Activated CD8-positive, alpha-beta memory T cell treated with anti-CD3 and anti-CD28 coated beads, Interleukin-2, amount 50 U/mL, for 4 hours (primary cell): Measurements from ENCODE around the gene ETV3L.

Experiments
- DNase-seq: peaks from one replicate; pipeline ENCODE4 v3.0.0-alpha.2; 2020

ETV3L gene

DNA sequence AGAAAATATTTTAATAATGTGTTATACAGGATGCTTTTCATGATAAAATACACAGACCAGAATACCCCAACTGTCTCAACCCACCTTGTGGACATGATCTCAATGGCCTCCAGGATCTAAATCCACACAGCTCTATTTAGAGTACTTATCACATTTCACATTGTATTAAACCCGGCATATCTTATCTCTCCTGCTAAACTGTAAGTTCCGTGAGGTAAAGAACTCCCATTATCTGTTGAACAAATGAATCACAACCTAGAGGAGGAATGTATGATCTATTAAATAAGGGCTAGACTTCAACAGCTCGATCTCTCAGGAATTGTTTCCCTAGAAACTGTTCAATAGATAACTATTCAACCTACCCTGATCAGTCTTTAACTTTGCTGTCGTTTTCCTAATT lies 31.7 kb upstream of the ETV3L start:
- DNase-seq, result no peak

DNA sequence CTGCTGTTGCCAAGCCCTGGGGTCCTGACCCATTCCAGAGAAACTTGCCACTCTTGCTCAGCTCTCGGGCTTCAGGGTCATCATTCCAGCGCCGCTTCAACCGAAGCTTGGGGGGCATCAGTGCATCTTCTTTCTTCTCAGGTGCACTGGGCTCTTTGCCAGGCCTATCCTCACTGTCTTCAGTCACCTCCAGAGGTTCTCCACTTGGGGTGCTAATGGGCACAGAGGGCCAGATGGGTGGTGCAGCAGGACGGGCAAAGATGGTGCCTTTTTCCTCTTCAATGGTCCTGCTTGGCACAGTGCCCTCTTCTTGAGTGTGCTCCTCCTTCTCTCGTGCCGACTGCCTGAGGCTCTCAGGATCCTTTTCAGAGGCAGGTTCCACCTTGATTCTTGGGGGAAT lies 25.2 kb upstream of the ETV3L start:
- no peak for DNase-seq

DNA sequence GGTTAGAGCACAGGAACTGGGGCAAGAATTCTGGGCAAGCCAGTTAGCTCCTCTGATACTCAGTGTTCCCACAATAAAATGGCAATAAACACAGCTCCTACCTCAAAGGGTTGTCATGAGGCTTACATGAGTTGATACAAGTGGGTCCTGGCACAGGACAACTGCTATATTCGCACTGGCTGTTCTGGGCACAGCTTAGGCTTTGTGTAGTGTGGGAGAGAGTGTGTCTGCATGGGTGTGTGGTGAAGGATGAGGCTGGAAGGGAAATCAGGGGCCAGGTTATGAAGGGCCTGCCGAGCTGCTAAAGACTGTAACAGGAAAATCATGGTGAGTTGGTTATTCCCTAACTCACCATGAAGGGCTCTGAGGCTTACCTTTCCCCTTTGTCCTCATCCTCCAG lies 19.8 kb upstream of the ETV3L start:
- no peak for DNase-seq

DNA sequence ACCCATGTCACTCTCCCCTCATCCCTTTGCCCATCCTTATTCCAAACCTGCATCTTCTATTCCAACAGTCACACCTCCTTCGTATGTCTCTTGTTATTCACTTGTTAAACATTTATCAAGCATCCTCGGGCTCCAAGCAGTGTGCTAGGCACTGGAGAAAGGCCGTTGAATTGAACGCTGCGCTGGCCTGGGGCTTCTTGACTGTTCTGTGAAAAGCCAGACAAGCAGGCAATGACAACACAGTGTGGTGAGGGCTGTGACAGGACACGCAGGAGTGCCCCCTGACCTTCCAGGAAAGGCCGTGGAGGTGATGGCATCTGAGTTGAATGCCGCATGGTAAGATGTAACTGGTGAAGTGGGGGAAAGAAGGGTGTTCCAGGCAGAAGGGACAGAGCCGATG lies 19.4 kb upstream of the ETV3L start:
- DNase-seq, result no peak

DNA sequence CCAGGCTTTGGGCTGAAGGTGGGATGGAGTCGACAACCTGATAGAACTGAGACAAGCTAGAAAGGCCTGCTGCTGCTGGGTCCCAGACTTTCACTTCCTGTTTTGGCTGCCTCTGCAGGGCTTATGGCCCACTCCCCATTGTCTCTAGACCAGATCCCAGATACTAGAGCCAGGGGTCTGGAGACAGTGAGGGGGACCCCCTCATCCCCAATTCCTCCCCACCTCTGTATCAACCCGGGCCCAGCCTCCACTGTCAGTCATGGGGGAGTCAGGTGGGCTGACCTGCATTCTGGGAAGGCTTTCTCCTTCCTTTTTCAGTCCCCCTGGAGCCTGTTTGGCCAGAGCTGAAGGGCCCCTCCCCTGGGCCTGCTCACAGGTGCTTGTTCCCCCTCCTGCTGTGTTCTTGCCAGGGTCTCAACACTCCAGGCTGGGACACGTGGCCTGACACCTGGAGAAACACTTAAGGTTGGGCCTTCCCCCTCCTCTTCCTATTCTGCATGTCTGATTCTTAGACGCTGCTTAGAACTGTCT lies 18.0 kb upstream of the ETV3L start:
- DNase-seq, result no peak

DNA sequence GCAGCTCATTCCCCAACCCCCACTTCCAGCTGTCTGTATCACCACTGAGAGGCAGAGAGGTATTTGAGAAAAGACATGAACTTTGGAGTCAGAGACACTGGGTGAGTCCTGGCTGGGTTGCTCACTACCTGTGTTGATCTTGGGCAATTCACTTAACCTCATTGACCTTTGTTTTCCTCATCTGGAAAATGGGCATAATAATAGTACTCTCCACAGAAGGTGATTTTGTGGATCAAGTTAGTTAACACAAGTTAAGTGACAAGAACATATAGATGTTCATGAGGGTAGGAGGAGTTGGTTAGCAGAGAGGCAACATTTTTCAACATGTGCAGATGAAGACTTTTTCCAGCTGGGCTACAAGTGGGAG lies 17.1 kb upstream of the ETV3L start:
- no peak for DNase-seq

DNA sequence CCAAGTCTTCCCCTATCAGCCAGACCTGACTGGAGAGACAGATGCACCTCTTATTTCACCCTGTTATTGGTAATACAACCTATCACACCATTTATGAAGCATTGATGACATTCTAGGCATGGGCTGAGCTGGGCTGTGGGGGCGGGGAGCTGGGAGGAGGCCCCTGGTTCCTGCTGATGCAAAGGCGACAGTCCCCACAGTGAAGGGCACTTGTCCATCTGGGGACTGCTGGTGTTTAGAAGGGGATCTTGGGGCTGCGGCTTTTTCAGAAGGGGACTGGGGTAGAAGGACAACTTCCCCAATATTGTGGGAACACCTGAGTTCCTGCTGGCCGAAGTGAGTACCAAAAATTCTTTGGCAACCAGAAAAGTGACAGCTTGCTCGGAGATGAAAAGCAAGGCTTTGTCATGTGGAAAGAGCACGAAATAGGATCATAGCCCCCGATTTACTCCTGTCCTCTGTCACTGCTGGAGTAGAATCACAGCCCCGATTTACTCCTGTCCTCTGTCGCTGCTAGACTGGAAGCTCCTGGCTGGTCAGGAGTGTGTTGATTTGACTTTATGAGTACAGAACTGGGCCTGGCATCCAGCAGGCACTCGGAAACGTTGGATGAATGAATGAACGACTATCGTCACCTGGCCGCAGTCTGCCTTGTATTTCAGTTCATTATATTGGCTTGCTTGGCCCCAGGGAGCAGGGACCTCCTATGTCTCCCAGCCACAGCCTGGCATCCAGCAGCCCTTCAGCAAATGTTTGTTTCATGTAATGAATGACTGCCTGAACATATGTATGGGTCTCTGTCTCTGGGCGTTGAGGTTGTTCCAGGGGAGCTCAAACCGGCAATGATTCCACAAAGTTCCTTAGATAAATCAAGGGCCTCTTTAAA lies 16.5 kb upstream of the ETV3L start:
- no peak for DNase-seq

DNA sequence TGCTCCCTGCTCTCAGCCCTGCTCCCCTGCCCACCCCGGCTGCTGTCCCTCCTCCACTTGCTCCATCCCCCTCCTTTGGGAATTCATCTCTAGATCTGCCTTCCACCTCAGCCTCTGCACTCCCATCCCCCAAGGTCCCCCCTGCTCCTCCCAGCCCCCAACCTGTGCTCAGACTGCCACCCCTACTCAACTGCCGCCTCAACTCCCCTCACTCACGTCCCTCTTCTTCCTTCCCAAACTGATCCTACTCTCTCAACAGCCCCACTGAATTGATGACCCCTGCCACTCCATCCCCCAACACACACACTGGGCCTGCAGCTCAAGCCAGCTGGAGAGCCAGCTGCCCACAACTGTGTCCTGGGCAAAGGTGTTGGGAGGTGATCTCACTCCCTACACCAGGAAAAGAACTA lies 15.8 kb upstream of the ETV3L start:
- no peak for DNase-seq

DNA sequence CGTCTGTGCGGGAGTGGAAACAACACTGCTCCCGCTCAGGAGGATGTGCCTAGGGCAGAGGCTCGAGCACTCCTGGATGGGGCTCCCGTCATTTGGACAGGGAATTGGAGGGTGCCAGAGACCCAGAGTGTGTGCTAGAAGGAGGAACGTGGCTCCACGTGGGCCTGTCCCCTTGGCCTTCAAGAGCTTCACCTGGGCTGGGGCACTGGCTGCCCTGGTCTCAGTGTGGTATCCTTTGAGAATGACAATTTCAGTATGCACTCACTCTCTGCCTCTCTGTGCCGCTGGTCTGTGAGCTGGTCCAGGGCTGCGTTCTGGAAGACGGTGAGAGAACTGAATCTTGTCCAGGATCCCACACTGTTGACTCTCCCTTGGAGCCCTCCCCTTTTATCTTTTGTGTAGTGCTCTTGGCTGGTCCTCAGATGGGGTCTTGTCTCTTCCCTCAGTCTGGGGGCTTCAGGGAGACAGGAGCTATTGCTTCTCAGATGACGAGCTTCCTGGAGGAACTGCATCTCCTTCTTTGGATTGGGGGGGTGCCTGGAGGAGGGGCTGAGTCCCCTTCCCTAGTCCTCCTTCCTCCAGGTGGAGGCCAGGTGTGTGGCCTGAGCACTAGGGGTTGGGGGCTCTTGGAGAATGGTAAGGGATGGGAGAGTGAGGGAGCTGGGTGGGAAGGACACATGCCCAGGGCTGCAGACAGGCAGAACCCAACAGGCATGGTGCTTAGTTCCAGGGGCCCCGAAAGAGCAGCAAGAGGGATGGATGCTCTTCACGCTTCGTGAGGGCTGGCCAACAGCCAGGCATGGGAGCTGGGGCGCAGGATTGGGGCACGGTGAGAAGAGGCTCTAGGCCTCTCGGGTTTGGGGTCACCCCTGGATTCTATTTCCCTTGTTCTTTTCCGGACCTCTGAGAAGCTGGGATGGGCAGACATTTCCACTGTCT lies 14.8 kb upstream of the ETV3L start:
- no peak for DNase-seq

DNA sequence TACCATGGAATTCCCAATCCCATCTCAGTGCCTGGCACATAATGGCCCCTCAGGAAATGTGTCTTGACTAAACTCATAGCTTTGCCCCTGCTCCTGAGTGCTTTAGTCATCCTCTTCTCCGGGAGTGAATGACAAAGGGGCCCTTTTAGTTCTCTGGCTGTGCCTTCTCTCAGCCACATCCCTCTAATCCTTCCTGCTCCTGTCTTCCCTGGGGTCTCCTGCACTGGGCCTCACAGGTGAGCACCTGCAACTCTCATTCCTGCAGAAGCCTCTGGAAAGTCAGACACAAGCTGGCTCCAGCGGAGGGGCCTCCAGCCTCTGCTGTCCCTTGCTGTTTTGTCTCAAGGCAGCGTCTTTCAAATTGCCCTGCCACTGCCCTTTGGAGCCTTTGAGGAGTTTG lies 14.0 kb upstream of the ETV3L start:
- no peak for DNase-seq

DNA sequence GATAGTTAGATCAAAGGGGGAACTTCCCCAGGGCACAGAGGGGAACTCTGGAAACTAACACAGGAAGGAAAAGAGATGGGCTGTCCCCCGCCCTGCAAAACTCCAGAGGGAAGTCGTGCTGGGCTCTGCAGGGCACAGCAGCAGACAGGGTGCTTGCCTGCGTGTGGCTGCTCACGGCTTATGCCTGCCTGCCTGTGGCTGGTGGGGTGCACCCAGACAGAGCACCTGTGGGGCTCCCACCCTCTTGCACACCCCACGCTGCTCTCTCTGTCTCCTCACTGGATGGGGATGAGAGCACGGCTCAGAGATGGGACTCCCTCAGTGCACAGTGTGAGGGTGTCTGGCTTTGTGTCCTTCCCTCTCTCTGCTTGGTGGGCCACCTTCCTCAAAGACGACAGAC lies 13.5 kb upstream of the ETV3L start:
- DNase-seq, result no peak

DNA sequence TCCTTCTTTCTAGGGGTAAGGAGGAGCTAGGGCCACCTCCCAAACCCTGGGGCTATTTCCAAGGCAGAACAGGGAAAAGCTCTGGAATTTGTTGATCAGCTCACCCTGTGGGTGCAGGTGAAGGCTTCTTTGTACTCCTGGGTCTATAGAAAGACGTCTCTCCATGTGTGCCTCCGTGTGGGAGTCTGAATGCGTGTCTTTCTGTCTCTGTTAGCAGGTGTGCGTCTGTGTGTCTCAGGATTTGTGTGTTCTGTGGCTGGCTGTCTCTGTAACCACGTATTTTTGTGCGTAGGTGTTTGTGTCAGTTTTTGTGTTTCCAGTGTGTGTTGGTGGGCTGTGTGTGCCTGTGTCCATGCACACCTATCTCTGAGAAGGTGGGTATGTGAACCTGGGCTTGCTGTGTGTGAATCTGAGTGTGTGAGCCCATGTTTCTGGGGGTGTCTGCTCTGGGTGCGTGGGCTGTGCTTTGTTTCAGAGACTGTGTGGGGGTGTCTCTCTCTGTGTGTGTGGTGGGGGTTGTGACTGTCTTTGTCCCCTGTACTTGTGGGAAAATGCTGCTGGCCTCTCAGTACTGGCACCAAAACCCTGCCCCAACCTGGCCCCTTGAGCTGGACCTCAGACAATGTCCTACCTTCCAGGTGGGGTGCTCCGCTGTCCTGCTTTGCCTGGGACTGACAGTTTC lies 12.7 kb upstream of the ETV3L start:
- no peak for DNase-seq

DNA sequence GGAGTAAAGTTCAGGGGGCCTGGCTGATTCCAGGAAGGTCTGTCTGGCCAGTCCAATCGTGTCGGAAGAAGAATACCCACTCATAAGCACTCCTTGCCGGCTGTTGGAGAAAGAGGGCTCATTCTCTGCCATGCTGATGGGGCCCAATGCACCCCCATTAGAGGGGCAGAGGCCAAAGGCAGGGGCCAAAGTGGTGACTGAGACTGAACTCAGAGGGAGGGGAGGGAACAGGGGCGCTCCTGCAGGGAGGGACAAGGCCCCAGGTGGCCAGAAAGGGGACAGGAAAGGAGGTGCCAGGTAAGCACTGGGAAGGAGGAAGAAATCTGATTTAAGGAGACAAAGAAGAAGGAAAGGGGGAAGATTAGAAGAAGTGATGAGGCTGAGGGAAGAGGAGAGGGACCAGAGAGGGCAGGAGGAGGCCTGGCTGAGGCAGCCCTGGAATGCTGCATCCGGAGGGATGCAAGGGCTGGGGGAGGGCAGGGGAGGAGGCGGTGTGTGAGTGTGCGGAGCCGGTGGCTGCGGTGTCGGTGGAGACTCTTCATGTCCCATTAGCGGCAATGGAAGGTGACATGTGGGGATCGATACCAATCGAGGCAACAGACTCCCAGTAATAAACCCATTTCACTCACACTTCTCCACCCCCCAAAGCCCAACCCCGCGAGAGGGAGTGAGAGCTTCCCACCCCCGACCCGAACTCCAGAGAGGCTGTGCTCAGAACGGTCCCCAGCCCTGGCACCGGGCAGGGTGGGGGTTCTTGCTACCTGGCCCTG lies 12.0 kb upstream of the ETV3L start:
- DNase-seq, result no peak

DNA sequence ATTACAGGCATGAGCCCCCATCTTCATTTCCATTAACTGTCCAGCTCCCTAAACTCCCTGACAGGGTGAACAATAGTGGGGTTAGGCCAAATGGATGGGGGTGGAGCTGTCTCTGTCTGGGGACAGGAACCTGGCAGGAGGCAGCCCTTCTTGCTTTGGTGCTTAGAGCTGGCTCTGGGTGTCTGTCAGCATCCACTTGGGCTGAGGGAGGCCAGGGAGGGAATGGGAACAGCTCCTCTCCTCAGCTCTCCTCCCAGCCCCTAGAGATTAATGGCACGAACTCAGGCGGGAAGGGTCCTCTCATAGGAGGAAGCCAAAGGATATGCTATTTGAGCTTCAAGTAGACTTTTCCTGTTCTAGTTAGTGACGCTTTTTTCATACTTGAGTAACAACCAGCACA lies 11.1 kb upstream of the ETV3L start:
- DNase-seq, result no peak

DNA sequence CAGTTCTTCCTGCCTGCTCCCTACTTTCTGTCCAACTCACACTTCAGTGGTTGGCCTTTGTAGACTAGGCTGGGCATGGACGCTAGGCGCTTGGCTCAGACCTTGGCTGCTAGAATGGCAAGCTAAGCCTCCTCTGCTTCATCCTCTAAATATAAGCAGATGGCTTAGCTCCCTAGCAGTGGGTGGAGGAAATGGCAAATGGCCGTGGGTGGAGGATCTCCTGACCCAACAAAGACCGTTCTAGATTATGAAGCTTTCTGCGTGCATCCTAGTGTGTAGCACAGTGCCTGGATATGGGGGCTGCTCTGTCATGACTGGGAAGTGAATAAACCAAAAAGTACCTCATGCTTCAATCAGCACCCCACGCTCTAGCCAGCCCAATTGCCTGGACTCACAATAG lies 10.4 kb upstream of the ETV3L start:
- DNase-seq, result no peak

DNA sequence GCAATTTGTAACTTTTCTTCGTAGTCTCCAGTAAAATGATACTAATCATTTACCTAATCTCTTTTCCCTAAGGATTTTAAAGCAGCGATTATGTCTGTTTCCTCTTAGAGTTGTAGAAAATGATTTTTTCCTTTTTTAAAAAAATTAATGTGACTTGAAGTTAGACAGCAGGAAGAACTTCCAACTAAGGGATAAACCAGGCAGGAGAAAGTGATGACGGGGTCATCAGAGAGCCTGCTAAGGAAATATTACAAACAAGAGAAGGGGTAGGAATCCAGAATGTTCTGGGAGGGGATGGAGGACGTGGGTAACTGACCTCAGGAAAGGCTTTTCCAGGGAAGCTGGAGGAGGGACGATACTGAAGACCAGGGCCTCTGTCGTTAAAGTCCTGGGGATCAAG lies 8.8 kb upstream of the ETV3L start:
- no peak for DNase-seq

DNA sequence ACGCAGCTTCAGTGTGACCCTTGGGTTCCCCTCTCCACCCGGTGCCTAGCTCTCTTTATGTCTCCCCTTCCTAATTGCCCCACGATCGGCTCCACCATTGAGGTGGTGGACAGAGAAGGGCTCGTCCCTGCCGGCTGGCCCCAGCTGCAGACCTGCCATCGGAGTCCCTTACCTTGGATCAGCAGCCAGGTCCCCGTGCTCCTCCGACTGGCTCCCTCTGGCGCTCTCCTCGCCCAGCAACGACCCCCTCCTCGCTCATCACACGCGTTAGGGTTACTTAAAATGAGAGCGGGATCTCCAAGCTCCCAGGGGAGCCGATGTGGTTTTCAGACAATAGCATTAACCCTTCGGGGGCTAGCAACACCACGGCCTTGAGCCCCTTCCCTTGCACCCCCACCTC lies 8.1 kb upstream of the ETV3L start:
- no peak for DNase-seq

DNA sequence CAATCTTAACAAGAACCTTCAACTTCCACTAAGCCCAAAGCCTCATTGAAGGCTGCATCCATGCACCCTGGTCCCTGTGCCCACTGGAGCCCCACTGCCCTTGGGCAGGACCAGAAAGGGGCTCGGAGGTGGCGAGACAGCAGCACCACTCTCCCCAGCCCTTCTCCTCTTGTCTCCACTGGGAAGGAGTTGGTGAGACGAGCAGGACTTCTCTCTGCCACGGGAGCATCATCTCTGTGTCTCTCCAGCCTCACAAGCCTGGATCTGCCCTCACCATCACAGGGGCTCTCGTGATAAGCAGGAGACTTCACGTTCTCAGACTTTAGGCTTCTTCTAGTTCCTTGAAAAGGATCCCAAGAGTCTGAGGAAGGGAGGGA lies 7.2 kb upstream of the ETV3L start:
- DNase-seq, result no peak

DNA sequence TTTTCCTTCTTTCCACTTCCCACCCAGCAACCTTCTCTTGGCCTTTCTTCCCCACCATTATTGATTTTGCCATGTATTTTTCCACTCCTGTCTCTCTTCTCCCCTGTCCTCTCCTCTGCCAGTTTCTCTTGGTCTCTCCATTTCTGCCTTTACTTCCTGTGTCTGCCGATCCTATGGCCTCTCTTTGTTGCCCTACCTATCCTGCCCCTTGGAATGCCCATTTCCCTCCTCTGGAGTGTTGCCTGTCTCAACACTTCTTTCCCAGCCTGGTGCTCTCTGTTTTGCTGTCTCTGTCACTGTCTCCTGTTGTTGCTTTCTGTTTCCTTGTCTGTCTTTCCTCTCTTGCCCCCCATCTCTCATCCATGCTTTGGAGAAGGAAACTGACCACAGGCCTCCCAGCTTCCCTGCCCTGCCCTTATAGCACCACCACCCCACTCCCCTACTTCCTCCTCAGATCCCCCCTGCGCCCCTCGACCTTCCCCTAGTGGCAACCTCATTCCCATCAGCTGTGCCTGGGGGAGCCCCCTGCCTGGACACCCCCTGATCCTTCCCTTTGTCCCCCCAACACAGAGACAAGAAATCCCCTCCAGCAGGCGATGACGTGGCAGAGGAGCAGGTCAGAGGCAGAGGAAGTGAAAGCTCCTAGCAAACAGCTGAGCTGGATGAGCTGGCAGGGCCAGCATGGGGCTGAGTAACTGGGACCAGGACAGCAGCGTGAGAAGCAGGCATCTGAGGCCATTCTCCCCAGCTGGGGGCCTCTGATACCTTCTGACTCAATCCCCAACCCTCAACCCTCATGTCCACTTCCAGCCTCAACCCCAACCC lies 6.6 kb upstream of the ETV3L start:
- DNase-seq, result no peak

DNA sequence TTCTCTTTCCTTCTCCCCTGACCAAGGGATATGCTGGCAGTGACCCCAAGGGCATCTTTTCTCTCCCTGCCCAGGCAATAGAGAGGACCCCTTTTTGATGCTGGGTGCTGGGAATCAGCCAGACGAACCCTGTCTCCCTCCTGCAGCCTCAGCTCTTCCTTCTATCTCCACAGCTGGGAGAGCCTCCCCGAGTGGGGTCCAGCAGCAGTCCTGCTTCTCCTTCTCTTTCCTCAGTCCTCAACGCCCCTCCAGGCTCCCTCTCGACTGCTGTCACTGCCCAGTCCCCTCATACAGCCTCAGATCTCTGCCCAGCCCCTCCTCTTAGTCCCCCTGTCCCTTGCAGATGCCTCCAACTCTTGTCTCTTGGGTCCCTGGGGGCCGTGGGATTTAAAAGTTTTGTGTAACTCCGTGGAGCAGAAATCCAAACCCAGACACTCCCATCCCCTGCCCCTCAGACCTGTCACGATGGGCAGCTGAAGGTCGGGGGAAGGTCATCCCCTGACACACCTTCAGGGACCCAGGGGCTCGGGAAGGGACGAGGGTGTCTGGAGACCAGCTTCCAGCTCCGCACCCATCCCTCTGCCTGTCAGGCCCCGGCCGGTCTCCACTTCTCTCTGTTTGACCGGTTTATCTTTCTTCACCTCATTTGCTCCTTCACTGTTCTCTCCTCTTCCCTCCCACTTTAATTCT lies 5.8 kb upstream of the ETV3L start:
- DNase-seq, result no peak
